Activated CD4-positive, alpha-beta T cell treated with anti-CD3 and anti-CD28 coated beads for 24 hours (primary cell): ENCODE measurements around the gene DNAJC15.

Experiments
- DNase-seq, 2 donors: peaks; one replicate each; pipeline ENCODE4 v3.0.0-alpha.2; 2020; ENCODE audit warnings: low read depth in 2 of 2

DNAJC15 gene

DNA sequence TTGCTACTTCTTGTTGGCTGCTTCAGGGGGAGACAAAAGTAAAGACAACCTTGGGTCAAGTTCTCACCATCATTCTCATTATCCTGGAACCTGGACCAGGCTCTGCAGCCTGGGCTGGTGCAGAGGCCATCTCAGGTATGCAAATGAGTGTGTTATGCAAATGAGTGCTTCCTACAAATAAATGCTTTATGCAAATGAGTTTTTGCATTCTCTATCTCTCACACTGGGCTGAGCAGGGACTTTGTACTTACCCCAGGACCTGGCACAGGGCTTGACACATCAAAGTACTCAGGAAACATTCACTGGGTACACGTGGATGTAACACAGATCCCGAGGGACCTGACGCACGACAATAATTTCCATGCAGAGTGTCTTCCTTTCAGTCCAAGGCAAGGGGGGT, 103.0 kb downstream of the DNAJC15 start:
- DNase-seq = no peak

GRCh38 chr13:43127103-43127798, 103.9 kb downstream of the DNAJC15 start:
- no peak for DNase-seq

GRCh38 chr13:43127827-43128226, 104.4 kb downstream of the DNAJC15 start:
- DNase-seq = no peak

- DNase-seq = no peak
Measured at GRCh38 chr13:43128504-43128961, 105.1 kb downstream of the DNAJC15 start.

- DNase-seq = no peak
Measured at GRCh38 chr13:43129066-43129465, 105.7 kb downstream of the DNAJC15 start.

DNA sequence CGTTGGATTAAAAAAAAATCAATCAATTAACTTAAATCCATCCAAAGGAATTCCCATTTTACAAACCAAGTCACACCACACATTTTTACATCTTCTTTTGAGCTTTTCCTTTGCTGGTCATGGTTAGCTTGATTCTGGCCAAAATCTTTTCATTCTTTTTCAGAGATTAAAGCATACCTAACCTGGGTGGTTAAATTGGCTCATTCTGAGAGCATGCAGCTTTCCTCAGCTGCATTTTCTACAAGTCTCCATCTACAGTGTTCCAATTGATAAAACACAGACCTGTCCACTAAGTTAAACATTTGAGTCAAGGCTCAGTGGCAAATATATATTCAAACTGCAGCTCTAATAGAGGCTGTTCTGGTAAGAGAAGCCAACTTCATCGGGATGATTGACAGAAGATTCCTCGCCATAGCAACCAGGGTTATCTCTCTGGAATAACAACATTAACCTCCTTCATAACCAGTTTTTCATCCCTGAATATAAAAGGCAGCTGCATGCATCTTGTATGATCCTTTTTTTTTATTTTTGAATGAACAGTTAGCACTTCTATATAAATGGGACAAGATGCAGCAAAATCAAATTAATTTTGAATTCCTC, 106.2 kb downstream of the DNAJC15 start:
- no peak for DNase-seq

DNA sequence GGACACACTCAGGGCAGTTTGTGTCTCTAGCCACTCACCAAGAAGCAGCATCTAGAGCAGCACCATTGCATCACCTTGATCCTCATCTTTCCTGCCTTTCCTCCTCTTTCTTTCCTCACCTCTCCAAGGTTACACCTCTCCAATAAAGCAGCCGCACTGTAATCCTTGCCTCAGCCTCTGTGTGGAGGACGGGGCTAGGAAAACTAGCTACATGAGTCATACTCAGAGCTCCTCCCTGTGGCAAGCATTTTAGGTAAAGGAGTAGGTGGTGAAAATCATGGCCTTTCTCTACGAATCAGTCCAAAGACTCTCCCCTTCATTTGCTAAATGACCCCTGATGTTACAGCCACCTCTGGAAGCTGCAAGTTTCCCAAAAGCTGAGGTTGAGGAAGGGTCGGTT, 108.9 kb downstream of the DNAJC15 start:
- no peak for DNase-seq

GRCh38 chr13:43132911-43133310, 109.5 kb downstream of the DNAJC15 start:
- DNase-seq = no peak

GRCh38 chr13:43133792-43134191, 110.4 kb downstream of the DNAJC15 start:
- no peak for DNase-seq

- no peak for DNase-seq
Measured at GRCh38 chr13:43134868-43135267, 111.5 kb downstream of the DNAJC15 start.

DNA sequence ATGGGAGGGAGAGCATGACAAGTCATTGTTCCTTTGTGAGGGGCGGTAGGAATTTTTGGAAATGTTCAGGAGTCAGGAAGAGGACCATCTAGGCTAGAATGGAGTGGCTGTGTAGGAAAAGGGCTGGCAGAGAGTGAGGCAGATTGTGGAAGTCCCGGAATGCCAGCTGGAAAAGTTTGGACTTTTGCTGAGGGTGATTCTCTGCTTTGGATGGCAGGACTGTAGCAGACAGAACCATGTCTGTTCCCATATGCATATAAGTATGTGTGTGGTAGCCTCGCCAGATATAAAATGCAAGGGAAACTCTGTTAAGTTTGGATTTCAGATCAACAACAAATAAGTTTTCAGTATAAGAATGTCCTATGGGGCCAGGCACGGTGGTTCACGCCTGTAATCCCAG, 112.1 kb downstream of the DNAJC15 start:
- no peak for DNase-seq

- no peak for DNase-seq
Measured at GRCh38 chr13:43136920-43137575, 113.7 kb downstream of the DNAJC15 start.

DNA sequence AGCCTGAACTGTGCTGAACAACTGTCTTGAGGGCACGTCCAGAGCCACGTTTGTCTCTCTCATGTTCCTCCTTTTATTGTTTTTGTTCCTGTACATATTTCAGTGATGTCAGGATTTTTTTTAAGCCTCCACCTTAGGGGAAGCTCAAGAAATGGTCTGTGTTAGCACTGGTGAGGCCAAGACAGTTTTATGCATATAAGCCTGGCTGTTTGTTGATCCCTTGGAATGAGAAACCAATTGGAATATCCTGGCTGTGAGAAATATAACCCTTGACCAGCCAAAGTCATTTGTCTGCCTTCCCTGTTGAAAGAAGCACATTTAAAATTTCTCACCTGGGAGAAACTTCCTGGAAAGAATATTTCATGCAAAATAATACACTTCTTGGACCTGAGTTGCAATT, 115.8 kb downstream of the DNAJC15 start:
- no peak for DNase-seq

GRCh38 chr13:43139921-43140320, 116.5 kb downstream of the DNAJC15 start:
- no peak for DNase-seq

GRCh38 chr13:43140985-43141384, 117.6 kb downstream of the DNAJC15 start:
- DNase-seq = no peak

- no peak for DNase-seq
Measured at GRCh38 chr13:43141685-43142084, 118.3 kb downstream of the DNAJC15 start.

- no peak for DNase-seq
Measured at GRCh38 chr13:43143591-43143990, 120.2 kb downstream of the DNAJC15 start.

- DNase-seq = no peak
Measured at GRCh38 chr13:43145534-43146196, 122.3 kb downstream of the DNAJC15 start.

- DNase-seq = no peak
Measured at GRCh38 chr13:43146400-43146799, 123.0 kb downstream of the DNAJC15 start.

GRCh38 chr13:43150369-43151207, 127.2 kb downstream of the DNAJC15 start:
- no peak for DNase-seq

GRCh38 chr13:43153436-43154090, 130.2 kb downstream of the DNAJC15 start:
- DNase-seq = no peak
